ENCODE measurements around the gene USP26.
"Not testable (repeated sequence)": the region's sequence is repeated elsewhere in the genome, so short reads cannot be mapped to it uniquely, and the experiment has no call there.

The USP26 gene

GRCh38 chrX:133042260-133042659, 54.6 kb downstream of the USP26 start:
- no peak for DNase-seq (ENCODE audit: low read depth in 3 of 3)

- DNase-seq (ENCODE audit: low read depth in 3 of 3), result no peak
Measured at GRCh38 chrX:133033010-133033409, 63.9 kb downstream of the USP26 start.

GRCh38 chrX:133018229-133018628, 78.7 kb downstream of the USP26 start:
- no peak for DNase-seq (ENCODE audit: low read depth in 3 of 3)

GRCh38 chrX:133007458-133007857, 89.5 kb downstream of the USP26 start:
- no peak for DNase-seq (ENCODE audit: low read depth in 3 of 3)

- DNase-seq (ENCODE audit: low read depth in 3 of 3), result no peak
Measured at GRCh38 chrX:133005616-133006015, 91.3 kb downstream of the USP26 start.

GRCh38 chrX:133005042-133005441, 91.9 kb downstream of the USP26 start:
- DNase-seq (ENCODE audit: low read depth in 3 of 3), result no peak

- no peak for DNase-seq (ENCODE audit: low read depth in 3 of 3)
Measured at GRCh38 chrX:132999209-132999608, 97.7 kb downstream of the USP26 start.

- no peak for DNase-seq (ENCODE audit: low read depth in 3 of 3)
Measured at GRCh38 chrX:132990835-132991234, 106.1 kb downstream of the USP26 start.

- no peak for DNase-seq (ENCODE audit: low read depth in 3 of 3)
Measured at GRCh38 chrX:132986556-132986955, 110.4 kb downstream of the USP26 start.

GRCh38 chrX:132984058-132984650, 112.8 kb downstream of the USP26 start:
- no peak for DNase-seq (ENCODE audit: low read depth in 3 of 3)

GRCh38 chrX:132983496-132983895, 113.4 kb downstream of the USP26 start:
- no peak for DNase-seq (ENCODE audit: low read depth in 3 of 3)

- DNase-seq (ENCODE audit: low read depth in 3 of 3), result not testable (repeated sequence)
Measured at GRCh38 chrX:132980035-132980434, 116.9 kb downstream of the USP26 start.

All from stimulated activated CD4-positive, alpha-beta T cell treated with anti-CD3 and anti-CD28 coated beads, TNF-alpha, amount 100 ng/mL, for 24 hours (primary cell).